Mesothelial cell of epicardium (in vitro differentiated cells): ENCODE measurements around the gene CTTNBP2NL. TPM values are rescaled to one million over a fixed set of nuclear protein-coding genes. Genes with fewer than 3 reads are reported as not detected.

Source experiments
- DNase-seq, 2 experiments: peaks; one replicate each; pipeline ENCODE4 v3.0.0; 2021; ENCODE audit warnings: low spot score in 2 of 2; ENCODE audit not compliant: unreplicated experiment in 2 of 2
- H3K27ac Mint-ChIP-seq: 2 replicates; pipeline ENCODE4 v1.8.0; 2021; ENCODE audit warnings: mixed read lengths
- H3K27me3 Mint-ChIP-seq: 2 replicates; pipeline ENCODE4 v1.8.0; 2021; ENCODE audit warnings: low read depth, mixed read lengths
- H3K36me3 Mint-ChIP-seq: 2 replicates; pipeline ENCODE4 v1.8.0; 2021; ENCODE audit warnings: mixed read lengths
- H3K4me1 Mint-ChIP-seq: 2 replicates; pipeline ENCODE4 v1.8.0; 2021; ENCODE audit warnings: mixed read lengths
- H3K4me3 Mint-ChIP-seq: 2 replicates; pipeline ENCODE4 v1.8.0; 2021; ENCODE audit warnings: mild to moderate bottlenecking, moderate library complexity, mixed read lengths
- H3K9me3 Mint-ChIP-seq: 2 replicates; pipeline ENCODE4 v1.8.0; 2021; ENCODE audit warnings: mixed read lengths
- total RNA-seq: library from RNA; stranded (reverse); gene quantifications from 3 replicates; pipeline ENCODE4 v1.2.1, GENCODE V29; 2021
- TF ChIP-seq, protein P1 (sequence below): fragments of 200-600 bp; sonication (generic); IDR thresholded peaks from one replicate; pipeline ENCODE4 v1.5.0; 2021; ENCODE audit warnings: antibody characterized with exemption; ENCODE audit not compliant: unreplicated experiment

Gene CTTNBP2NL
- total RNA-seq, 1 donor from 2014 or later: 65.4 TPM

- H3K4me1 Mint-ChIP-seq: peaks cover 58% of the 10 kb centered on the region
- peak overlapping the region; percentile 99 for H3K27ac Mint-ChIP-seq
- DNase-seq: no peak
- TF ChIP-seq, protein P1, sequence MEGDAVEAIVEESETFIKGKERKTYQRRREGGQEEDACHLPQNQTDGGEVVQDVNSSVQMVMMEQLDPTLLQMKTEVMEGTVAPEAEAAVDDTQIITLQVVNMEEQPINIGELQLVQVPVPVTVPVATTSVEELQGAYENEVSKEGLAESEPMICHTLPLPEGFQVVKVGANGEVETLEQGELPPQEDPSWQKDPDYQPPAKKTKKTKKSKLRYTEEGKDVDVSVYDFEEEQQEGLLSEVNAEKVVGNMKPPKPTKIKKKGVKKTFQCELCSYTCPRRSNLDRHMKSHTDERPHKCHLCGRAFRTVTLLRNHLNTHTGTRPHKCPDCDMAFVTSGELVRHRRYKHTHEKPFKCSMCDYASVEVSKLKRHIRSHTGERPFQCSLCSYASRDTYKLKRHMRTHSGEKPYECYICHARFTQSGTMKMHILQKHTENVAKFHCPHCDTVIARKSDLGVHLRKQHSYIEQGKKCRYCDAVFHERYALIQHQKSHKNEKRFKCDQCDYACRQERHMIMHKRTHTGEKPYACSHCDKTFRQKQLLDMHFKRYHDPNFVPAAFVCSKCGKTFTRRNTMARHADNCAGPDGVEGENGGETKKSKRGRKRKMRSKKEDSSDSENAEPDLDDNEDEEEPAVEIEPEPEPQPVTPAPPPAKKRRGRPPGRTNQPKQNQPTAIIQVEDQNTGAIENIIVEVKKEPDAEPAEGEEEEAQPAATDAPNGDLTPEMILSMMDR: no peak
- H3K36me3 Mint-ChIP-seq: no peaks in the 10 kb centered on the region
- peak overlapping the region; percentile 69 for H3K4me3 Mint-ChIP-seq
- H3K9me3 Mint-ChIP-seq: no peaks in the 10 kb centered on the region
- H3K27me3 Mint-ChIP-seq: peaks cover 33% of the 10 kb centered on the region
These were observed 108.1 kb downstream of the CTTNBP2NL start for GRCh38 chr1:112504001-112504660.

- Mint-ChIP-seq H3K36me3 (no peaks in the 10 kb centered on the region), H3K27ac (peak overlapping the region; percentile 99), H3K9me3 (no peaks in the 10 kb centered on the region), H3K27me3 (peaks cover 34% of the 10 kb centered on the region), H3K4me1 (peaks cover 59% of the 10 kb centered on the region), H3K4me3 (peak overlapping the region; percentile 48)
- TF ChIP-seq, protein P1: no peak
- DNase-seq: peak in 1 of 2 experiments; percentile 52
These were observed 108.8 kb downstream of the CTTNBP2NL start for GRCh38 chr1:112504661-112505399.

DNA sequence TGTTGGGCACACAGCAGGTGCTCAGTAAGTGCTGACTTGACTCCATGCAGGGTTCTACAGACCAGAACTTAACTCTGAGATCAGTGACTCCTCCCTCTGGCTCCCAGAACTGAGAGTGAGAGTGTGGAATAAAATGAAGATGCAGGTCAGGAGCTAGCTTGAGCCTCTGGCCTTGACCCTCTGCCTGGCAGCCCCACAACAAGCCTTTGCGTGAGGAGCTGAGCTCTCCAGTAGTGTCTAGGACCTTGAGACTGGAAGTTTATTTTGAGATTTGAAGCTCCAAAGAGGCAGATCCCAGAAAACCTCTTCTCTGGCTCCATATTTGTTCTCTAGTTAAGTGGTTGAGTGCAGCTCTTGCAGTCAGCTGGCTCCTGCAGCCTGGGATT lies 109.4 kb downstream of the CTTNBP2NL start:
- Mint-ChIP-seq H3K9me3 (no peaks in the 10 kb centered on the region), H3K27me3 (peaks cover 37% of the 10 kb centered on the region), H3K36me3 (no peaks in the 10 kb centered on the region), H3K4me1 (peaks cover 64% of the 10 kb centered on the region), H3K27ac (peak overlapping the region; percentile 99), H3K4me3 (no peak overlapping the region)
- TF ChIP-seq, protein P1: no peak
- DNase-seq: no peak

- TF ChIP-seq, protein P1: no peak
- H3K9me3 Mint-ChIP-seq: no peaks in the 10 kb centered on the region
- H3K27me3 Mint-ChIP-seq: peaks cover 41% of the 10 kb centered on the region
- DNase-seq: no peak
- H3K36me3 Mint-ChIP-seq: no peaks in the 10 kb centered on the region
- peak overlapping the region; percentile 99 for H3K27ac Mint-ChIP-seq
- no peak overlapping the region for H3K4me3 Mint-ChIP-seq
- peaks cover 69% of the 10 kb centered on the region for H3K4me1 Mint-ChIP-seq
These were observed 109.9 kb downstream of the CTTNBP2NL start for GRCh38 chr1:112505878-112506277.

- no peak overlapping the region for H3K4me3 Mint-ChIP-seq
- H3K9me3 Mint-ChIP-seq: no peaks in the 10 kb centered on the region
- no peaks in the 10 kb centered on the region for H3K36me3 Mint-ChIP-seq
- peak overlapping the region; percentile 60 for H3K27ac Mint-ChIP-seq
- H3K4me1 Mint-ChIP-seq: peaks cover 70% of the 10 kb centered on the region
- H3K27me3 Mint-ChIP-seq: peaks cover 40% of the 10 kb centered on the region
- DNase-seq: no peak
- TF ChIP-seq, protein P1: no peak
These were observed 110.3 kb downstream of the CTTNBP2NL start for GRCh38 chr1:112506306-112506705.
